Measurements from ENCODE around the gene LCE2B.
"Not testable (repeated sequence)": the region's sequence is repeated elsewhere in the genome, so short reads cannot be mapped to it uniquely, and the experiment has no call there.

LCE2B gene, protein sequence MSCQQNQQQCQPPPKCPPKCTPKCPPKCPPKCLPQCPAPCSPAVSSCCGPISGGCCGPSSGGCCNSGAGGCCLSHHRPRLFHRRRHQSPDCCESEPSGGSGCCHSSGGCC

DNA sequence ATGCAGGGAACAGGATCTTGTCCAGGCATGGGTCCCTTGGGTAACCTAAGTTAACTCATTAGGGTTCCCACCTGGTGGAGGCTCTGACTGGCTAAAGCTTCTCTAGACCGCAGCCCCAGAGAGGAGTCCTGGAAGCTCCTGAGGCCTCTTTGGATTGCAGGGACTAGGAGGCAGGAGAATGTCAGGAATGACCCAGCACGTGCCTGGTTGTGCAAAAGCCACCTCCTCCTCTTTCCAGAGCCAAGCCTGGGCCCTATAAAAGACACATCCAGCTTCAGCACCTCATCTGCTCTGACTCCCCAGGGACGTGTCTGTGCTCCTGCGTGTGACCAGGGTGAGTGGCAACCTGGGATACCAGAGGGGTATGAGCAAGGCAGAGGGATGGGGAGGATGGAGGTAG, at the start of gene LCE2B:
LCE2B (plus strand) TSS at position 301 of the 400 bp plus-strand sequence. CDS start 721 bp downstream, outside the sequence.
- not testable (repeated sequence) for DNase-seq

DNA sequence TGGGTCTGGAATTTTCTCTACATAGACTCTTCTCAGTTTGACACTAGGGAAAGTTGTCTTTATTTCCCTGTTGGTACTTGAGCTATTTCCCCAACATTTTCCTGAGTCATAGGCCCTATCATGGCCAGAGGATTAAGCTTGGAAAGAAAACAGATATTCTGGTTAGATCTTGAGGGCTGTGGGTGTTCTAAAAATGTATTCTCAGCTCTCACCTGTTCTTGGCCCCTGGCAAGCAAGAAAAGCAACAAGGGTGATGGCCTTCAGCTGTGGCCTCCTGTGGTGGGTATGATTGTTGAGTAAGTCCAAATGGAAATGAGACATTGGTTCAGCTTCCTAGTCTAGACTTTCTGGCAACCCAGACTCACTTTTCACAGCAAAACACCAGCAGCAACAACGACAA, 45.6 kb upstream of the LCE2B start:
- no peak for DNase-seq

DNA sequence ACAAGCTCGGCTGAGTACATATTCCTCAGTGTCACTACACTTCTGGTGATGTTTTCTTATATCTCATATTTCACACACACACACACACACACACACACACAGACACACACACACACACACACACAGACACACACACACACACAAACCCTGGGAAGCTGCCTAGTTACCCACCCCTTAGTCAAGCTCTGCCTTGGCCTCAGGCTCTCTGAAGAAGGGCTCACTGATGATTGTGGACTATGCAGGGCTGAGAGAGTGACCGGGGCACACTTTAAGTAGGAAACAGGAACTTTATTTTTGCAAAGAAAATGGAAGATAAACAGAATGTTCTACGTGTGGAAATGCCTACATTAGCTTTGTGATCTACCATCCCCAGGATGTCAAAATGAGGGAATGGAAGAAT, 42.0 kb upstream of the LCE2B start:
- DNase-seq = no peak

DNA sequence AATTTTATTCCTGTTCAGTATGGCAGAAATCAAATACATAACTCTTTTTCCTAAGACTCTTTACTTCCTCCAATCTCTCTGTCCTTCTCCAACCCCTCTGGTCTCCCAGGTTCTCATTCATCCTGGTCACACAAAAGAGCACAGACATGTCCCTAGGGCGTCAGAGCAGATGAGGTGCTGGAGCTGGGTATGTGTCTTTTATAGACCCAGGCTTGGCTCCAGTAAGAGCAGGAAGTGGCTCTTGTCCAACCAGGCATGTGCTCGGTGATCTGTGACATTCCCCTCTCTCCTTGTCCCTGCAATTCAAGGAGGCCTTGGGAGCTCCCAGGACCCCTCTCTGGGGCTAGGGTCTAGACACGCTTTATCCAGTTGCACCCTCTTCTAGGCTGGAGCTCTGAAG, 40.8 kb upstream of the LCE2B start:
- DNase-seq = no peak

DNA sequence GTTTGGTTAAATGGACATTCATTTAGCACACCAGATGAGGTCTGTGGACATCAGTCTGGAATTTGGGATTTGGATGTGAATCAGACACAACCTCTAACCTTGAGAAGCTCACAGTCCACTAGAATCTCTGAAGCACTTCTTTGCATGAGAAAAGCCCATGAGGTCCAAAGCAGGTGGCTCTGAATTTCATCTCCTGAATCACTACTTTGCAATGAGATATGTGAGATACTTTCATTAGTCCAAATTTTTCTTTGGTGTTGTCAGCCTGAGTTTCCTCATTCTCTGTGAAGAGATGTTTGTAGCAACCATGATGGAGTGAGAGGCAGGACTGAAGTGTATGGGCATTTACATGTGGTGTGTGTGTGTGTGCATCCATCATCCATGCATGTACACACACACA, 39.3 kb upstream of the LCE2B start:
- no peak for DNase-seq

DNA sequence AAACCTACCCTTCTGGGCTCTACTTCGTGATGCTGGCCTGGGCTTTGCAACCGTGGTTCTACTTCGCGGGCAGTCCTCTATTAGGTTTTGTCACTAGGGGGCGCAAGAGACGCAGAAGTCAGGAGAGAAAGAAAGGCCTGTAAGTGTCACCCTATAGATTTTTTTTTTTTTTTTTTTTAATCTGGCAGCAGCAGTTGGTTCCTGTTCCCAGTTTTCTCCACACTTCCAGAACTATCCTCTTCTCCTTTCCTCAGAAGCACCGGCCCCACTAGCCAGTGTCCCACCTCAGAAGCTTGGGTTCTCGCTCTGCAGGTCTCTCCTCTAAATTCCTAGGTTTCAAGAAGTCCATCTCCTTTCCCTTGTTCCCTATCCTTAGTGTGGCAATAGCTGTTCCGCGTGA, 31.8 kb upstream of the LCE2B start:
- DNase-seq = peak; percentile 87

DNA sequence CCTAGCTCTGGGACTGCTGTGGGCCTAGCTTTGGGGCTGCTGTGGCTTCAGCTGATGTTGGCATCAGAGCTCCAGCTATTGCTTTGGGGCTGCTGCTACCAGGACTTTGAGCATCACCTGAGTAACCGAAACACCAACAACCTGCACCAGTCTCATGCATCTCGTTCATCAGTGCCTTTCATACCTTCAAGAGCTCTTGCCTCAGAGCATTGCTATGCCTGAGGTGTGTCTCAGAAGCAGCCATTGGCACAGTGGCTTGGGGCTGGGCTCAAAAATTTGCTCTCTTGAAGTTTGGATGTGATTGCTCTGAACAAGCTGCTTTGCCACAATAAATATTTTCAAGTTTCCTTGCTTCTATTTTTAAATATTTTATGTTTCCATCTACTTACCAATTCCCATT, 29.5 kb upstream of the LCE2B start:
- DNase-seq = no peak

DNA sequence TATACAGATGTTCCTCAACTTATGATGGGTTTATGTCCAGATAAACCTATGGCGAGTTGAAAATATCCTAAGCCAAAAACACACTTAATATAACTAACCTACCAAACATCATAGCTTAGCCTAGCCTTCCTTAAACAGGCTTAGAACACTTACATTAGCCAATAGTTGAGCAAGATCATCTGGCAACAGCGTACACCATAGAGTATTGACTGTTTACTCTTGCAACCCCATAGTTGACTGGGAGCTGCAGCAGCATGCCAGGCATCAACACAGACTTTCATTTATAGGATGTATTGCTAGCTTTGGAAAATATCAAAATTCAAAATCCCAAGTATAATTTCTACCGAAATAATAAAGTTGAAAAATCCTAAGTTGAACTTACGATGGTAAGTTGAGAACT, 28.2 kb upstream of the LCE2B start:
- no peak for DNase-seq

DNA sequence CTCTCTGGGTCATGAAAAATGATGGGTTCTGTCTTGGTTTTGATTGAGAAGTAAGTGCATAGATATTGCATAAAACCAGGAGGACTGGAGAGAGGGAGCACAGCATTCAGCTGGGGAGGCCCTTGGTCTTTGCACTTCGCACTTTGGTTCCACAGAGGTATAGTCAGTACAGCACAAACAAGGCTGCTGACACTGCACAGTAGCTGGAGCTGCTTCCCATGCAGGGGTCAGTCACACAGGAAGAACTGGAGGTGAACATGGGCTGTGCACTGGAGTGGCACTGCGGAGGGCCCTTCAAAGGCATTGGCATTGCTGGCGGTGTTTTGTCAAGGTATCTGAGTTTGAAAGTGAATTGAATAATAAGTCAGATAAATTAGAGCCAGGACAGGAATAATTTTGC, 27.3 kb upstream of the LCE2B start:
- no peak for DNase-seq

DNA sequence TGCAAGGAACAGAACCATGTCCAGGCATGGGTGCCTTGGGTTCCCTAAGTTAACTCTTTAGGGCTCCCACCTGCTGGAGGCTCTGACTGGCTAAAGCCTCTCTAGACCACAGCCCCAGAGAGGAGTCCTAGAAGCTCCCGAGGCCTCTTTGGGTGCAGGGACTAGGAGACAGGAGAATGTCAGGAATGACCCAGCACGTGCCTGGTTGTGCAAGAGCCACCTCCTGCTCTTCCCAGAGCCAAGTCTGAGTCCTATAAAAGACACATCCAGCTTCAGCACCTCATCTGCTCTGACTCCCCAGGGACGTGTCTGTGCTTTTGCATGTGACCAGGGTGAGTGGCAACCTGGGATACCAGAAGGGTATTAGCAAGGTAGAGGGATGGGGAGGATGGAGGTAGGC, 22.8 kb upstream of the LCE2B start, which contains the start of gene LCE2D:
LCE2D (plus strand) TSS at position 283 of the 400 bp plus-strand sequence. CDS start 726 bp downstream, outside the sequence.
- no peak for DNase-seq

DNA sequence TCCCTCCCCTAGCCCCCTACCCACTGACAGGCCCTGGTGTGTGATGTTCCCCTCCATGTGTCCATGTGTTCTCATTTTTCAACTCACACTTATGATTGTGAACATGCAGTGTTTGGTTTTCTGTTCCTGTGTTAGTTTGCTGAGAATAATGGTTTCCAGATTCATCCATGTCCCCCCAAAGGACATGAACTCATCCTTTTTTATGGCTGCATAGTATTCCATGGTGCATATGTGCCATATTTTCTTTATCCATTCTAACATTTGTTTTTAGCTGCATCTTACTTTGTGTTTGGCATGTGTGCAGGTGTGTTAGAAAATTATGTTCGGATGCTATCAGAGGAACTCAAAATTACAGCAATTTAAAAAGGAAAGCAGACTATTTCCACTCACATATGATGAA, 19.8 kb upstream of the LCE2B start:
- not testable (repeated sequence) for DNase-seq

DNA sequence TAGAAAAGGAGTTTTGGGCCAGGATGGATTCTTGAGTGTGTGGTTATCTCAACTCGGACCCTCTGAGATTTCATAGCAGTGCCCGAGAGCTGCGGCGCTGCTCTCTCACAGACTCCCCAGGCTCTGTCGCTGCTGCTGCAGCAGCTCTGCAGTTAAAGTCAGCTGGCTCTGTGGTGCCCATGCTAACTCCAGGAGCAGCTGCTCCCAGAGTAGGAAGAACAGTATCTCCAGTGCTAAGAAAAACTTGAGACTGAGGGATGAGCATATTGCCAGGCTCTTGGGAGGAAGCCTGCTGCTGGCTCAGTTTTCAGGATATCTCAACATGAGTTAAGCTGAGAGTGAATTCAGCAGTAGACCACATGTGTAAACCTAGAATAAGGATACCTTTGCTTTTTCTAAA, 18.3 kb upstream of the LCE2B start:
- no peak for DNase-seq

DNA sequence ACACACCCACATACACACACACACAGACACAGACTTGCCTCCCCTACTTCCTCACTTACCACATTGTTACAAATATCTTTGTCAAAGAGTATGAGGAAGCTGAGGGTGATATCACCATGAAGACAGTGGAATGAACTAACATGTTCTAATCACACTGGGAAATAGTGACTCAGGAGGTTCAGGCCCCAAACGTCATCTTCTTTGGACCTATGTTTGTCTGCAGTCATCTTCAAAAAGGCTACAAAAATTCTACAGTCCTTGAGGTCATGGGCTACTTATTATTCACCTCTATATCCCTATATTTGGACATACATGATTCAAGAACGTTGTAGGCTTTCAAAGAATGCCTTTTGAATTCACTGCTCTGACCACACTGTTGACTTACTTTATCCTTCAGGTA, 12.9 kb upstream of the LCE2B start:
- DNase-seq = peak; percentile 23

DNA sequence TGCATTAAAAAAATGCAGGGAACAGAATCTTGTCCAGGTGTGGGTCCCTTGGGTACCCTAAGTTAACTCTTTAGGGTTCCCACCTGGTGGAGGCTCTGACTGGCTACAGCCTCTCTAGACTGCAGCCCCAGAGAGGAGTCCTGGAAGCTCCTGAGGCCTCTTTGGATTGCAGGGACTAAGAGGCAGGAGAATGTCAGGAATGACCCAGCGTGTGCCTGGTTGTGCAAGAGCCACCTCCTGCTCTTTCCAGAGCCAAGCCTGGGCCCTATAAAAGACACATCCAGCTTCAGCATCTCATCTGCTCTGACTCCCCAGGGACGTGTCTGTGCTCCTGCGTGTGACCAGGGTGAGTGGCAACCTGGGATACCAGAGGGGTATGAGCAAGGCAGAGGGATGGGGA, 10.9 kb upstream of the LCE2B start, which contains the start of gene LCE2C:
LCE2C (plus strand) TSS at position 297 of the 400 bp plus-strand sequence. CDS start 737 bp downstream, outside the sequence.
- DNase-seq = not testable (repeated sequence)

DNA sequence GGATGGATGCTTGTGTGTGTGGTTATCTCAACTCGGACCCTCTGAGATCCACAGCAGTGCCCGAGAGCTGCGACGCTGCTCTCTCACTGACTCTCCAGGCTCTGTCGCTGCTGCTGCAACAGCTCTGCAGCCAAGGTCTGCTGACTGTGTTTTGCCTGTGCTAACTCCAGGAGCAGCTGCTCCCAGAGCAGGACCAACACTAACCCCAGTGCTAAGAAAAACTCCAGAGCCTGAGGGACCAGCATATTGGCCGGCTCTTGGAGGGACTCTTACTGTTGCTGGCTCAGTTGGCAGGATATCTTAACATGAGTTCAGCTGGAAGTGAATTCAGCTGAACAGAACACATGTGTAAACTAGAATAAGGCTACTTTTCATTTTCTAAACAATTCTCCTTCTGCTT, 6.5 kb upstream of the LCE2B start:
- DNase-seq = no peak

DNA sequence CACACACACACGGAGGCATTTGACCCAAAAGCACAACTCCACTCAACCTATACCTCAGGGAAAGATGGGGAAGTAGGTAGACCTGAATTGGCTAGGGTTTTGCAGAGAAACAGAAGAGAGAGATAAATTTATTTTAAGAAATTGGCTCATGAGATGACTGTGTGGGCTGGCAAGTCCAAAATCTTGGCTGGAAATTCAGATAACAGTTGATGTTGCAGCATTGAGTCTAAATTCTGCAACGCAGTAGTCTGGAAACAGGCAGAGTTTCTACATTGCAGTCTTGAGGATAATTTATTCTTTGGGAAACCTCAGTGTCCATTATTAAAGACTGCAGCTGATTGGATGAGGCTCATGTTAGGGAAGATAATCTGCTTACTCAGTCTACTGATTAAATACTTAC, 4.3 kb upstream of the LCE2B start:
- no peak for DNase-seq

DNA sequence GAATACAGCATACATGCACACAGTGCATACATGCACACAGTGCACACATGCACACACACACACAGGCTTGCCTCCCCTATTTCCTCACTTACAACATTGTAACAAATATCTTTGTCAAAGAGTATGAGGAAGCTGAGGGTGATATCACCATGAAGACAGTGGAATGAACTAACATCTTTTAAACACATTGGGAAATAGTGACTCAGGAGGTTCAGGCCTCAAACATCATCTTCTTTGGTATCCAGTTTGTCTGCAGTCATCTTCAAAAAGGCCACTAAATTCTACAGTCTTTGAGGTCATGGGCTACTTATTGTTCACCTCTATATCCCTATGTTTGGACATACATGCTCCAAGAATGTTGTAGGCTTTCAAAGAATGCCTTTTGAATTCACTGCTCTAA, 2.1 kb upstream of the LCE2B start:
- no peak for DNase-seq

DNA sequence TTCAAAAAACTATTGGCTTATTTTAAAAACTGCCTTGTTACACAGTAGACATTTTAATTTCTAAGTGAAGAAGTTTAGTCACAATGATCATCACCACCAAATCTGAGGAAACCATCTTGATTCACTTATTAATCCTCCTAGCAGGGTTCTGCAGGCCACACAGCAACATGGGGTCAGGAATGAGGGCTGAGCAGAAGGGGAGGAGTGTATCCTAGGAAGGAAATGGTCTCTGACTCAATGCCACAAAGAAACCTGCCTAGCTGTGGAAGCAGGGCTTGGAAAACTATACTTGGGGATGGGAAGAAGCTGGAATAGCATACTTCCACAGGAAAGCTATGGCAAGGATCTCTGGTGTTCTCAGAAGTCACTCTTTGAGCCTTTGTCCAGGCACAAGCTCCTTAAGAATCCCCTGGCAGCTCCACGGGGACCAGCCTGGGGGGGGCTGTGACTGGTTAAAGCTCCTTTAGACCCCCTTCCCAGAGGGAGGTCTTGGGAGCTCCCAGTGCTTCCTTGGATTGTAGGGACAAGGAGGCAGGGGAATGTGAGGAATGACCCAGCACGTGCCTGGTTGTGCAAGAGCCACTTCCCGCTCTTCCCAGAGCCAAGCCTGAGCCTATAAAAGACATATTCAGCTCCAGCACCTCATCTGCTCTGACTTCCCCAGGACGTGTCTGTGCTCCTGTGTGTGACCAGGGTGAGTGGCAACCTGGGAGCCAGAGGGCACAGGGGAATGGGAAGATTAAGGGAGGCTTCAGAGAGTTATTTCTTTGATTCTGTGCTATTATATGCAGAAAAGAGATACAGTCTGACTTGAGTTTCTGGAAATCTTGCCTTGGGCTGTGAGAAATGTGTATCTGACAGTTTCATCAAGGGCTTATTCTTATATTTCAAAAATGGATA, 12.0 kb downstream of the LCE2B start, which contains the start of gene LCE2A:
LCE2A (plus strand) TSS at position 645 of the 900 bp plus-strand sequence. CDS start 557 bp downstream, outside the sequence.
- DNase-seq = no peak

DNA sequence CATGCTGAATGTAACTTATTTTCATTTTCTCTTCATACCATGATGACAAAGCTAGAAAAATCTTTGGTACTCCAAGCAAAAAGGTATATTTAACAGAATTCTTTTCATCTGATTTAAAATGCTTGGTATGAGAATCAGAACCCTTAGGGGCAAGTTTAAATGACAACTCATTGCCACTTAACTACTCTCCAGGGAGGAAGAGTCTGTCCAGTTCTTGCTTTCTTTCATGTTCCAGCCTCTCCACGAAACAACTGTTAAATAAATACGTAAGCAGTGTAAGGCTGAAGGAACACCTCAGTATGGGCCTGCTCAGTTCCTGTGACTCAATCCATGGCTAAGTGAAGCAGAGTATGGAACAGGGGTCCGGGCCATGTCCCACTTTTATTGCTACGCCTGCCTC, 13.8 kb downstream of the LCE2B start:
- DNase-seq = no peak

DNA sequence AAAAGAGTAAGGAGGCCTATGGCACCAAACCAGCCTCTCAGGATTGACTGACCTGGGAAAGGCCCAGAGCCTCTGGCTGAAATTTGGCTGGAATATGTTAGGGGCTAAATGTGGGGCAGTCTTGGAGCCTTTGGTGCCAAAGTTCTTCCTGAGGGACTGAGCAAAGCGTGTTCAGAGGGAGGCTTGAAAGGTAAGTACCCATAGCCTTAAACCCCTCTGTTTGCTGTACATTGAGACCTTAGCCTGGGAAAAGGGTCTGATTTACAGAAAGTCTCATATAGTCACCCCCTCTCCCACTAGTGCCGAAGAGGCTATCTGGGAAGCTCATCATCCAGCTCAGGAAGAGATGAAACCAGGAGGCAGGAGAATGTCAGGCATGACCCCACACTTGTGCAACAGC, 21.9 kb downstream of the LCE2B start, which contains the start of gene LCE4A:
LCE4A (plus strand) TSS at position 301 of the 400 bp plus-strand sequence. CDS start 916 bp downstream, outside the sequence.
- no peak for DNase-seq

DNA sequence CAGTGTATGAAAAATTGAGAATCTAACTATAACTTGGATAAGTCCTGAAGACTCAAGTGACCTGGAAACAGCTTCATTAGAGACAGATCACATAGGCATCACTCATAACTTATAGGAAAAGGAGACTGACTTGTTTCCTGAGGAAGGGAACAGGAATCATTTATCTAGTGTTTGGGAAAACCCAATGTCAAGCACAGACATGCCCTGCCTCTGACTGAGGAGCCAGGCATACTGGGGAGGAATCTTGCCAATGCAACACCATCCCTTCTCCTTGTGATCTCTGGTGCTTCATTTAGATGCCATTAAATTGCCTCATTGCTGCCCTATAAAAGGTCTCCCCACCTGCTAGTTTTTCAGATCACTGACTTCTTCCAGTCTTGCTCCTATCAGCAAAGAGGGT, 32.3 kb downstream of the LCE2B start:
- DNase-seq = no peak

DNA sequence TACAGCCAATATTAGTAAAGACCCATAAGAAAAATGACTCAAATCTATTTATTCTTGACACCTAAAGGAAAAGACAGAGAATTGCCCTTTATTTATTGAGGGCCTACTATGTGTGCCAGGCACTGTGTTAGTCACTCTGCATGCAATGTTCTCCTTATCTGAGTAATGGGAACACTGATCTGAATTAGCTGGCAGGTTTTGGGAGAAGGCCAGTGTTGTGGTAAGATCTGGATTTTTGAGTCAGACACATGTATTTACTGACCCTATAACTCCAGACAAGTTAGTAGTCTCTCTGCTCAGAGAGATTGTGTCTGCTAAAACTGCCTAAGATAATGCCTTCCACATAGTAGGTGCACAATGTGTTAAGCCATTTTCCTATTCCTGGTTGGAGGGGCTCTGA, 39.3 kb downstream of the LCE2B start:
- no peak for DNase-seq

DNA sequence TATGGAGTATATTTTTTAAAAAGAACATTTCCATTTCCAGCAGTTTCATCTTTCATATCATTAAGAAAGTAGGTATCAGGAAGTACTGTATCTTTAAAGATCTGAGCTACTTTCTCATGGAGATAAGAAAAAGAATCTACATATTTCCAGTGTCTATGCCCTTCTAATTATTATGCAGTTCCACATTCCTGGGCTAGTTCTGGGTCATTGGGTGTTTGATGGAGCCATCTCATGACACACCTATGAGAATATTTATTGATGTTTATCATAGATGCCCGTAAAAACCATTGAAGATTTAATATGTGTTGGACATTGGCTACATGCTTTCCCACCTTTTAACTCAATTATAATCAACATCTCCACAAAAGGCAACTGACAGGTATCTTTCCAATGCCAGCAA, 43.1 kb downstream of the LCE2B start:
- no peak for DNase-seq

DNA sequence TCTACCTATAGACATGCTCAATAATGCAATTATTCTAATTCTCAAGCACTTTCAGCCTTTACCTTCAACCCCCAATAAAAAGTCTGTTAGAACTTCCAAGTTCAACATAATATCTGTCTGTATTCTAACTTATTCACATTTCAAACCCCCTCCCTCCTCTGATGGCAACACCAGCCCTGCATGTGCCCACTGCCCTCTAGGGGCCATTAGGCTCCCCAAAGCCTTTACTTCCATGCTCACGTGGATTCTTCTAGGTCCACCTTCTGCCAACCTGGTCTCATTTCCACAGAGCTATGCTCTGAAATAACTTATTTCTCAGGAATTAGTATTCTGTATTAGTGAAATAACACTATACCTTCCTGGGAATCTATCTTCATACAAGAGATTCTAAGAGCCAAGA, 49.7 kb downstream of the LCE2B start:
- peak; percentile 41 for DNase-seq
